Caco-2 (cell line): Measurements from ENCODE around the gene NPAS3. TPM values are rescaled to one million over a fixed set of nuclear protein-coding genes. Genes with fewer than 3 reads are reported as not detected.

ENCODE experiments used
- BruUV-seq: library from RNA; stranded (reverse); fragments of 400-500 nt; replicated peaks from 2 replicates; lab custom pipeline; 2021; lab: Mats Ljungman, UMichigan
- CTCF ChIA-PET: fragments of 300-600 bp; sonication (Branson Sonifier 250); formaldehyde crosslinking; loops from one replicate; lab custom pipeline; 2022; ENCODE audit warnings: antibody characterized with exemption; lab: Charles Lee
- POLR2A ChIA-PET: fragments of 300-600 bp; sonication (Branson Sonifier 250); formaldehyde crosslinking; loops from one replicate; lab custom pipeline; 2022; ENCODE audit warnings: antibody characterized with exemption; lab: Charles Lee
- DNase-seq, 2 experiments: peaks; one replicate each; pipeline versions ENCODE4 v3.0.0 to v3.0.0-alpha.2; 2020 to 2022
- H3K27me3 ChIP-seq: replicated peaks from 2 replicates; pipeline ENCODE4 v1.6.0; 2011; ENCODE audit warnings: low read length; ENCODE audit not compliant: control insufficient read depth, insufficient read depth
- H3K36me3 ChIP-seq: 2 replicates; pipeline ENCODE4 v1.5.1; 2011; ENCODE audit warnings: low read length; ENCODE audit not compliant: control insufficient read depth, insufficient read depth
- H3K4me1 ChIP-seq: fragments of 250-450 bp; sonication (Bioruptor Pico); 2 replicates; pipeline ENCODE4 v1.5.1; 2020; ENCODE audit warnings: mild to moderate bottlenecking
- H3K4me3 ChIP-seq: 2 replicates; pipeline ENCODE4 v1.5.1; 2011; ENCODE audit warnings: low read depth, mild to moderate bottlenecking, control low read depth, low read length
- H3K9me3 ChIP-seq: fragments of 250-450 bp; sonication (Bioruptor Pico); 2 replicates; pipeline ENCODE4 v1.5.1; 2020; ENCODE audit warnings: mild to moderate bottlenecking, moderate library complexity
- H3K27ac Mint-ChIP-seq: one replicate; pipeline ENCODE4 v1.8.0; 2022; ENCODE audit warnings: mixed read lengths; ENCODE audit not compliant: unreplicated experiment
- H3K27me3 Mint-ChIP-seq: one replicate; pipeline ENCODE4 v1.8.0; 2022; ENCODE audit warnings: mixed read lengths; ENCODE audit not compliant: insufficient read depth, unreplicated experiment
- H3K36me3 Mint-ChIP-seq: one replicate; pipeline ENCODE4 v1.8.0; 2022; ENCODE audit warnings: mild to moderate bottlenecking, mixed read lengths; ENCODE audit not compliant: insufficient read depth, unreplicated experiment
- H3K4me1 Mint-ChIP-seq: one replicate; pipeline ENCODE4 v1.8.0; 2022; ENCODE audit warnings: low read depth, mixed read lengths; ENCODE audit not compliant: unreplicated experiment
- H3K4me3 Mint-ChIP-seq: one replicate; pipeline ENCODE4 v1.8.0; 2022; ENCODE audit warnings: mild to moderate bottlenecking, moderate library complexity, mixed read lengths; ENCODE audit not compliant: unreplicated experiment
- H3K9me3 Mint-ChIP-seq: one replicate; pipeline ENCODE4 v1.8.0; 2022; ENCODE audit warnings: mixed read lengths; ENCODE audit not compliant: unreplicated experiment
- intact Hi-C: fragments of 100-400 bp; cut with micrococcal nuclease; formaldehyde crosslinking; loops from one replicate; pipeline ENCODE4 v1.10.0; 2022; ENCODE audit not compliant: unreplicated experiment
- total RNA-seq: library from RNA; stranded (reverse); gene quantifications from 2 replicates; pipeline ENCODE4 v1.2.3, GENCODE V29; 2022
- TF ChIP-seq, protein P1 (sequence below), 2 experiments: fragments of 200-600 bp in 1 of 2; IDR thresholded peaks; 1 replicate in 1 of 2; 2 replicates in 1 of 2; pipeline versions ENCODE4 v1.5.1 to v1.8.0; 2011 to 2022; ENCODE audit warnings: antibody characterized with exemption in 1 of 2, control low read depth in 1 of 2, inconsistent platforms in 1 of 2, low read depth in 1 of 2, low read length in 1 of 2, mild to moderate bottlenecking in 1 of 2, moderate library complexity in 1 of 2; ENCODE audit not compliant: insufficient read depth in 1 of 2, severe bottlenecking in 1 of 2, unreplicated experiment in 1 of 2

The NPAS3 gene
- total RNA-seq, 1 experiment from 2014 or later, result not detected

DNA sequence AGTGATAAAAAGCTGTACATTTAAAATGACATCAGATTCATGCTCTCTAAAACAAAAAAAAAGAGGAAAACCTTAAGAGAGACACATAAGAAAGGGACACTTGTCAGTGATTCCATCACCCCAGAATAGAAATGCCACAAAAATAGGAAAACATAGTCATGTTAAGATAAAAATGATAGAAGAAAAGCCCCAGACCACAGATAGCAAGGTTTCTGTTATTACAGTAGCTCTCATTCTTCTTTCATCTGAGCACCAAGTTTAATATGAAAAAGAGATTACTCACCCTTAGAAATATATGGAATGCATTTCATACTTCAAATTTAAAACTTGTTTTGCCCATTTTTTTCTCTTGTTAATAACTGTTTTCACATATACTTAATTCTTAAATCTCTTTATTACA is 795.0 kb downstream of the NPAS3 start:
- CTCF ChIA-PET, result no interaction called here

DNA sequence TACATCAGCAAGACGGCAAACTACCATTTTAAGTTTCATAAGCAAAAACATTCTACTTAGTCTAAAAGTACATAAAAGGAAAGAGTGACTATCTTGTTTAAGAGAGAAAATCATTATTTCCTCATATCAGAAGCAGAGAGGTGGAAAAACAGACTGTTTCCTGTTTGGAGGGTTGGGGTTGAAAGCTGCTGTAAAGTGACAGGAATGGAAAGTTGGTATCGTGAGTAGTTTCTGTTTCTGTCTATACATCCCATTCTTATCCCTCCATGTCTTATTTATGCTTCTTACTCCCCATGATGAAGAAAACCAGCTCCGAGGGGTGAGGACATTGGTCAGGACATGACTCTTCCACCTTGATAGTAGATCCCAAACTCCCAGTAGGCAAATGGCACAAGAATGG is 795.7 kb downstream of the NPAS3 start:
- H3K9me3 ChIP-seq, result no peaks in the 10 kb centered on the region
- peaks cover 2% of the 10 kb centered on the region for H3K27me3 Mint-ChIP-seq
- H3K4me3 ChIP-seq, result no peak overlapping the region
- H3K4me1 ChIP-seq, result no peaks in the 10 kb centered on the region
- BruUV-seq, result no TSS peak
- no peaks in the 10 kb centered on the region for H3K4me1 Mint-ChIP-seq
- POLR2A ChIA-PET, result no interaction called here
- TF ChIP-seq, protein P1, sequence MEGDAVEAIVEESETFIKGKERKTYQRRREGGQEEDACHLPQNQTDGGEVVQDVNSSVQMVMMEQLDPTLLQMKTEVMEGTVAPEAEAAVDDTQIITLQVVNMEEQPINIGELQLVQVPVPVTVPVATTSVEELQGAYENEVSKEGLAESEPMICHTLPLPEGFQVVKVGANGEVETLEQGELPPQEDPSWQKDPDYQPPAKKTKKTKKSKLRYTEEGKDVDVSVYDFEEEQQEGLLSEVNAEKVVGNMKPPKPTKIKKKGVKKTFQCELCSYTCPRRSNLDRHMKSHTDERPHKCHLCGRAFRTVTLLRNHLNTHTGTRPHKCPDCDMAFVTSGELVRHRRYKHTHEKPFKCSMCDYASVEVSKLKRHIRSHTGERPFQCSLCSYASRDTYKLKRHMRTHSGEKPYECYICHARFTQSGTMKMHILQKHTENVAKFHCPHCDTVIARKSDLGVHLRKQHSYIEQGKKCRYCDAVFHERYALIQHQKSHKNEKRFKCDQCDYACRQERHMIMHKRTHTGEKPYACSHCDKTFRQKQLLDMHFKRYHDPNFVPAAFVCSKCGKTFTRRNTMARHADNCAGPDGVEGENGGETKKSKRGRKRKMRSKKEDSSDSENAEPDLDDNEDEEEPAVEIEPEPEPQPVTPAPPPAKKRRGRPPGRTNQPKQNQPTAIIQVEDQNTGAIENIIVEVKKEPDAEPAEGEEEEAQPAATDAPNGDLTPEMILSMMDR (IDR thresholded peaks at IDR 0.05; ENCODE audit: insufficient read depth in 1 of 2, low read depth in 1 of 2, low read length in 1 of 2, severe bottlenecking in 1 of 2, unreplicated experiment in 1 of 2), result no peak
- CTCF ChIA-PET, result no interaction called here
- no peaks in the 10 kb centered on the region for H3K9me3 Mint-ChIP-seq
- no peak overlapping the region for H3K4me3 Mint-ChIP-seq
- H3K27ac Mint-ChIP-seq, result no peak overlapping the region
- H3K27me3 ChIP-seq, result no peaks in the 10 kb centered on the region
- no peaks in the 10 kb centered on the region for H3K36me3 ChIP-seq
- no peaks in the 10 kb centered on the region for H3K36me3 Mint-ChIP-seq
- intact Hi-C loops, result no loop called here
- no peak for DNase-seq

More for the DNA sequence above, 795.0 kb downstream of the NPAS3 start:
- Mint-ChIP-seq H3K27me3 (peaks cover 2% of the 10 kb centered on the region), H3K4me3 (no peak overlapping the region), H3K4me1 (no peaks in the 10 kb centered on the region), H3K9me3 (no peaks in the 10 kb centered on the region), H3K36me3 (no peaks in the 10 kb centered on the region), H3K27ac (no peak overlapping the region)
- H3K4me3 ChIP-seq, result no peak overlapping the region
- no peaks in the 10 kb centered on the region for H3K27me3 ChIP-seq
- TF ChIP-seq, protein P1 (IDR thresholded peaks at IDR 0.05; ENCODE audit: insufficient read depth in 1 of 2, low read depth in 1 of 2, low read length in 1 of 2, severe bottlenecking in 1 of 2, unreplicated experiment in 1 of 2), result no peak
- no peaks in the 10 kb centered on the region for H3K9me3 ChIP-seq
- intact Hi-C loops, result no loop called here
- BruUV-seq, result no TSS peak
- POLR2A ChIA-PET, result no interaction called here
- H3K36me3 ChIP-seq, result no peaks in the 10 kb centered on the region
- no peak for DNase-seq
- no peaks in the 10 kb centered on the region for H3K4me1 ChIP-seq

DNA sequence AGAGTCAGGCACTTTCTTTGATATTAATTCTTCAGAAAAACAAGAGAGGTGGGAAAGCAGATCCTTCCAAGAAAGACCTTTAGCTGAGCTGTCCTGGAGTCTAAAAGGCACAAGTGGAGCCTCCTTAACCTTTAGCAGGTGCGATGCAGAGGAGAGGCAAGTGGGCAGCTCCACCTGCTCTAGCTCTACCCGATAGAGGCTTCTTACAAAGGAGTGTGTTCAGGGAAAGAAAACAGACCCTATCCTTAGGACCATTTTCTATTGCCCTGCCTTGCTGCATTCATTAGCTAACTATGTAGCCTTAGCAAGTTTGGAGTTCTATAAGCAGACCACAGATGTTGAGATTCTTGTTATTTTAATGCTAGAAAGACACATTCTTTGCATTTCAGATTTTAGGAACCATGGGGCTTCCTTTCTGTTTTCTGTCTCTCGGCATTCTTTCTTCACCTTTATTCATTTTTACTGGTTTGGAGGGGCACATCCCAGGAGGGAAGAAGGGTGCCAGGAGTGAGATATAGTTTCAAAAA is 797.7 kb downstream of the NPAS3 start:
- TF ChIP-seq, protein P1 (IDR thresholded peaks at IDR 0.05; ENCODE audit: insufficient read depth in 1 of 2, low read depth in 1 of 2, low read length in 1 of 2, severe bottlenecking in 1 of 2, unreplicated experiment in 1 of 2), result no peak
- CTCF ChIA-PET, result no interaction called here
- Histone ChIP-seq H3K4me3 (no peak overlapping the region), H3K36me3 (no peaks in the 10 kb centered on the region), H3K4me1 (no peaks in the 10 kb centered on the region), H3K9me3 (no peaks in the 10 kb centered on the region), H3K27me3 (no peaks in the 10 kb centered on the region)
- BruUV-seq, result no TSS peak
- Mint-ChIP-seq H3K4me3 (no peak overlapping the region), H3K4me1 (no peaks in the 10 kb centered on the region), H3K27me3 (peaks cover 5% of the 10 kb centered on the region), H3K27ac (no peak overlapping the region), H3K36me3 (no peaks in the 10 kb centered on the region), H3K9me3 (no peaks in the 10 kb centered on the region)
- POLR2A ChIA-PET, result no interaction called here
- DNase-seq, result no peak
- intact Hi-C loops, result no loop called here
